GM12872 (cell line): ENCODE data around the gene IRF9.

ENCODE experiments used
- TF ChIP-seq, protein P1 (sequence below): IDR thresholded peaks from 3 replicates; pipeline ENCODE4 v1.5.1; 2011; ENCODE audit warnings: low read depth, mild to moderate bottlenecking, low read length, moderate library complexity; ENCODE audit not compliant: insufficient read depth

Gene IRF9

GRCh38 chr14:24146978-24147760 lies 13.9 kb upstream of the IRF9 start, which contains the start of gene RNF31:
Gene RNF31, plus strand, starts transcription at chr14:24147498. Its CDS starts 201 bp downstream, at chr14:24147699.
- TF ChIP-seq, protein P1, sequence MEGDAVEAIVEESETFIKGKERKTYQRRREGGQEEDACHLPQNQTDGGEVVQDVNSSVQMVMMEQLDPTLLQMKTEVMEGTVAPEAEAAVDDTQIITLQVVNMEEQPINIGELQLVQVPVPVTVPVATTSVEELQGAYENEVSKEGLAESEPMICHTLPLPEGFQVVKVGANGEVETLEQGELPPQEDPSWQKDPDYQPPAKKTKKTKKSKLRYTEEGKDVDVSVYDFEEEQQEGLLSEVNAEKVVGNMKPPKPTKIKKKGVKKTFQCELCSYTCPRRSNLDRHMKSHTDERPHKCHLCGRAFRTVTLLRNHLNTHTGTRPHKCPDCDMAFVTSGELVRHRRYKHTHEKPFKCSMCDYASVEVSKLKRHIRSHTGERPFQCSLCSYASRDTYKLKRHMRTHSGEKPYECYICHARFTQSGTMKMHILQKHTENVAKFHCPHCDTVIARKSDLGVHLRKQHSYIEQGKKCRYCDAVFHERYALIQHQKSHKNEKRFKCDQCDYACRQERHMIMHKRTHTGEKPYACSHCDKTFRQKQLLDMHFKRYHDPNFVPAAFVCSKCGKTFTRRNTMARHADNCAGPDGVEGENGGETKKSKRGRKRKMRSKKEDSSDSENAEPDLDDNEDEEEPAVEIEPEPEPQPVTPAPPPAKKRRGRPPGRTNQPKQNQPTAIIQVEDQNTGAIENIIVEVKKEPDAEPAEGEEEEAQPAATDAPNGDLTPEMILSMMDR, result no peak

- TF ChIP-seq, protein P1, result no peak
Measured at GRCh38 chr14:24147761-24148428, 13.2 kb upstream of the IRF9 start.

- TF ChIP-seq, protein P1, result no peak
Measured at GRCh38 chr14:24149302-24149969, 11.6 kb upstream of the IRF9 start.

DNA sequence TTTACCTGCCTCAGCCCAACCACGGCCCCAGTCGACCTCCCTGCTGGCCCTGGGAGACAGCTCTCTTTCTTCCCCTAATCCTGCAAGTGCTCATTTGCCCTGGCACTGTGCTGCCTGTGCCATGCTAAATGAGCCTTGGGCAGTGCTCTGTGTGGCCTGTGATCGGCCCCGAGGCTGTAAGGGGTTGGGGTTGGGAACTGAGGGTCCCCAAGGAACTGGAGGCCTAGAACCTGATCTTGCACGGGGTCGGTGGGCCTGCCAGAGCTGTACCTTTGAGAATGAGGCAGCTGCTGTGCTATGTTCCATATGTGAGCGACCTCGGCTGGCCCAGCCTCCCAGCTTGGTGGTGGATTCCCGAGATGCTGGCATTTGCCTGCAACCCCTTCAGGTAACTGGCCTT lies 11.0 kb upstream of the IRF9 start:
- TF ChIP-seq, protein P1, result no peak

DNA sequence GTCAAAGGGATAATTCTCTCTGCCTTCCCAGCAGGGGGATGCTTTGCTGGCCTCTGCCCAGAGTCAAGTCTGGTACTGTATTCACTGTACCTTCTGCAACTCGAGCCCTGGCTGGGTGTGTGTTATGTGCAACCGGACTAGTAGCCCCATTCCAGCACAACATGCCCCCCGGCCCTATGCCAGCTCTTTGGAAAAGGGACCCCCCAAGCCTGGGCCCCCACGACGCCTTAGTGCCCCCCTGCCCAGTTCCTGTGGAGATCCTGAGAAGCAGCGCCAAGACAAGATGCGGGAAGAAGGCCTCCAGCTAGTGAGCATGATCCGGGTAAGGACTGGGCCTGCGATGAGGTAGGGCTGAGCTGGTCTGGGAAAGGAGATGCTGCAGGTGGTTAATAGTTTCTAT lies 10.5 kb upstream of the IRF9 start:
- TF ChIP-seq, protein P1, result no peak

GRCh38 chr14:24150993-24151392 lies 10.1 kb upstream of the IRF9 start:
- TF ChIP-seq, protein P1, result no peak

DNA sequence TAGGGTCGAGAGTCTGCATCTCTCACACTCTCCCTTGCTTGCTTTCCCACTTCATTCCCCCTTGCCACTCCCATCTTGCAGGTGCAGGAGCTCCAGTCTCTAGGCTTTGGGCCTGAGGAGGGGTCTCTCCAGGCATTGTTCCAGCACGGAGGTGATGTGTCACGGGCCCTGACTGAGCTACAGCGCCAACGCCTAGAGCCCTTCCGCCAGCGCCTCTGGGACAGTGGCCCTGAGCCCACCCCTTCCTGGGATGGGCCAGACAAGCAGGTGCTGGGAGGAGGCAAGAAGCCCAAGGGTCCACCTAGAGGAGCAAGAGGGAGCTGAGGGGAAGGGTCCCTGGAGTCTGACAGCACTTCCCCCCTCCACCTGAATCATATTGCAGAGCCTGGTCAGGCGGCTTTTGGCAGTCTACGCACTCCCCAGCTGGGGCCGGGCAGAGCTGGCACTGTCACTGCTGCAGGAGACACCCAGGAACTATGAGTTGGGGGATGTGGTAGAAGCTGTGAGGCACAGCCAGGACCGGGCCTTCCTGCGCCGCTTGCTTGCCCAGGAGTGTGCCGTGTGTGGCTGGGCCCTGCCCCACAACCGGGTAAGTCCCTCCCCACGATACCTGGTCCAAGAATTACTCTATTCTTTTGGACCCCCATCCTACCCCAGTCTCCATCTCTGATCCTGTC lies 9.5 kb upstream of the IRF9 start:
- TF ChIP-seq, protein P1, result no peak
